K562 (cell line): ENCODE data around the gene RNF112. TPM values are rescaled to one million over a fixed set of nuclear protein-coding genes. Genes with fewer than 3 reads are reported as not detected.

ENCODE experiments used
- BACH1 ChIP-seq: fragments of 200-800 bp; sonication (Bioruptor generic); IDR thresholded peaks from 2 replicates; pipeline ENCODE4 v1.6.1; 2016; ENCODE audit warnings: missing genetic modification characterization, missing compliant biosample characterization
- C11orf30 ChIP-seq: fragments of 450-650 bp; IDR thresholded peaks from 2 replicates; pipeline ENCODE4 v1.6.1; 2016; ENCODE audit warnings: low read depth, mild to moderate bottlenecking
- CHD2 ChIP-seq: IDR thresholded peaks from 2 replicates; pipeline ENCODE4 v1.6.1; 2011; ENCODE audit warnings: low read depth, low read length
- CREM ChIP-seq: IDR thresholded peaks from 2 replicates; pipeline ENCODE4 v1.6.1; 2014; ENCODE audit warnings: antibody characterized with exemption, low read depth
- FOXA1 ChIP-seq: fragments of 450-650 bp; IDR thresholded peaks from 2 replicates; pipeline ENCODE4 v1.6.1; 2016; ENCODE audit warnings: mild to moderate bottlenecking, borderline replicate concordance
- NFYB ChIP-seq: IDR thresholded peaks from 2 replicates; pipeline ENCODE4 v1.6.1; 2011; ENCODE audit warnings: mild to moderate bottlenecking, moderate library complexity; ENCODE audit not compliant: insufficient read length; ENCODE audit errors: extremely low read depth
- POLR2B ChIP-seq: fragments of 450-650 bp; IDR thresholded peaks from 2 replicates; pipeline ENCODE4 v1.6.1; 2018; ENCODE audit warnings: low read depth; ENCODE audit not compliant: partially characterized antibody
- SNIP1 ChIP-seq: fragments of 450-650 bp; IDR thresholded peaks from 2 replicates; pipeline ENCODE4 v1.7.1; 2017; ENCODE audit warnings: low read depth, mild to moderate bottlenecking
- ZFX ChIP-seq: sonication (generic); formaldehyde crosslinking; IDR thresholded peaks from 2 replicates; pipeline ENCODE4 v1.8.0; 2022; ENCODE audit warnings: mild to moderate bottlenecking, missing genetic modification reagents, moderate library complexity
- ZNF175 ChIP-seq: fragments of 200-800 bp; sonication (Bioruptor generic); IDR thresholded peaks from 2 replicates; pipeline ENCODE4 v1.6.1; 2016; ENCODE audit warnings: low read depth, mild to moderate bottlenecking, missing genetic modification characterization, missing compliant biosample characterization
- ZNF239 ChIP-seq: fragments of 250-450 bp; sonication (Bioruptor Pico); IDR thresholded peaks from 2 replicates; pipeline ENCODE4 v1.4.0; 2020; ENCODE audit warnings: mild to moderate bottlenecking
- polyA plus RNA-seq, 8 experiments: library from polyadenylated mRNA; depleted of rRNA in 4 of 8; stranded (reverse) in 5 of 8; unstranded in 3 of 8; fragments of >200 nt; fragmentation: Nextera tagmentation in 2 of 8; fragmentation: Illumina TruSeq in 1 of 8; extraction: Ambion mirVana in 2 of 8; extraction: Trizol in 1 of 8; gene quantifications; 2 replicates each; pipeline versions ENCODE4 v1.2.1 to v1.2.3, GENCODE V29; 2011 to 2014; ENCODE audit warnings: inconsistent platforms in 1 of 8, missing spikeins in 1 of 8
- total RNA-seq, 7 experiments: library from RNA; depleted of rRNA in 6 of 7; stranded (reverse); fragments of >200 nt in 6 of 7; fragmentation: Illumina TruSeq in 2 of 7; extraction: Trizol in 2 of 7; gene quantifications; 2 replicates each; pipeline versions ENCODE4 v1.2.1 to v1.2.3, GENCODE V29; 2011 to 2021; ENCODE audit warnings: low replicate concordance in 1 of 7
- TF ChIP-seq, protein P1 (sequence below), 2 experiments: fragments of 450-650 bp; IDR thresholded peaks; 2 replicates each; pipeline ENCODE4 v1.6.1; 2016
- TF ChIP-seq, protein P2 (sequence below): fragments of 450-650 bp; conservative IDR thresholded peaks from 2 replicates; pipeline ENCODE4 v1.6.1; 2016; ENCODE audit warnings: missing genetic modification characterization, low read depth, mild to moderate bottlenecking, control low read depth, missing compliant biosample characterization
- TF ChIP-seq, protein P3 (sequence below), 2 experiments: fragments of 450-650 bp; conservative IDR thresholded peaks; 2 replicates each; pipeline ENCODE4 v1.6.1; 2017; ENCODE audit warnings: mild to moderate bottlenecking in 2 of 2, moderate library complexity in 2 of 2
- TF ChIP-seq, protein P4 (sequence below): IDR thresholded peaks from 2 replicates; pipeline ENCODE4 v1.6.1; 2012; ENCODE audit warnings: low read depth, low read length, improper control_type of control experiment, borderline replicate concordance
- TF ChIP-seq, protein P5 (sequence below): sonication (generic); formaldehyde crosslinking; IDR thresholded peaks from 2 replicates; pipeline ENCODE4 v1.8.1; 2023; ENCODE audit warnings: mild to moderate bottlenecking, missing genetic modification reagents
- TF ChIP-seq, protein P6 (sequence below): sonication (generic); formaldehyde crosslinking; IDR thresholded peaks from 2 replicates; pipeline ENCODE4 v1.4.0; 2020; ENCODE audit warnings: mild to moderate bottlenecking, missing genetic modification reagents

RNF112 gene
- total and polyA plus RNA-seq, 9 of the 15 experiments (the other 6 are each of a cell fraction or from before 2014, with no cell fraction given): 0.05 TPM; not detected in 8

DNA sequence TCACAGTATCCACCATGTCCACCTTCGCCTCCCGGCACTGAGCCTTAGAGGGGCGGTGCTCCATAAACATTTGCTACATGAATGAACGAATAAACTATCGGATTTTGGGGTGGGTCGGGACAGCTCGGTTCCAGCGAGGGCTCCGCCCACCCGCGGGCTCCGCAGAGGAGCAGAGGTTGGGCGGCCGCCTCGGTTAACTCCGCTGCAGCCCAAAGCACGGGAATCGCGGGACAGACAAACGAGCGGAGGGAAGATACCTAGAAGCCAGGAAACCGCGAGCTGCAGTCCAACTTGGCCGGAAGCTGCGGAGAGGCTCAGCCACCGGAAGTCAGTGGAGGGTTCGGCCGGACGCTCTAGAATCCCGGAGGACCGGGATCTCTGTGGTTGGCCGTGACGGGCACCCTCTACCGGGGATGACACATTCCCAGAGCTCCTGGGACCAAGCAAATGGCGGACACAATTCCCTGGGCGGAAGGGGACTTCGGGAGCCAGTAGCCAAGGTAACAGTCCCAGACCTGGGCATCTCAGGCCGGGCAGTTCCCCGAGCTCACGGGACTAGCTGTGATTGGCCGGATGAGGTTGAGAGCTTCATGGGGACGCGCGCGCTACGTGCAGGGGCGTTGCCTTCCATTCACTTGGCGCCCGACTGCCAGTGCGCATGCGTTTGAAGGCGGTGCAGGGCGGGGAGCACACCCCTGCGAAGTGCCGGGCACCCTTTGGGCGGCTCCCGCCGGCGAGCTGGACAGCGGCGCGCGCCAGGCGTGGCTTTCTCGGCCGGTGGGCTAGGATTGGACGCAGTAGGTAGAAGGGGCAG, 33.2 kb upstream of the RNF112 start (continued):
- TF ChIP-seq, protein P1, sequence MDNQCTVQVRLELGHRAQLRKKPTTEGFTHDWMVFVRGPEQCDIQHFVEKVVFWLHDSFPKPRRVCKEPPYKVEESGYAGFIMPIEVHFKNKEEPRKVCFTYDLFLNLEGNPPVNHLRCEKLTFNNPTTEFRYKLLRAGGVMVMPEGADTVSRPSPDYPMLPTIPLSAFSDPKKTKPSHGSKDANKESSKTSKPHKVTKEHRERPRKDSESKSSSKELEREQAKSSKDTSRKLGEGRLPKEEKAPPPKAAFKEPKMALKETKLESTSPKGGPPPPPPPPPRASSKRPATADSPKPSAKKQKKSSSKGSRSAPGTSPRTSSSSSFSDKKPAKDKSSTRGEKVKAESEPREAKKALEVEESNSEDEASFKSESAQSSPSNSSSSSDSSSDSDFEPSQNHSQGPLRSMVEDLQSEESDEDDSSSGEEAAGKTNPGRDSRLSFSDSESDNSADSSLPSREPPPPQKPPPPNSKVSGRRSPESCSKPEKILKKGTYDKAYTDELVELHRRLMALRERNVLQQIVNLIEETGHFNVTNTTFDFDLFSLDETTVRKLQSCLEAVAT (IDR thresholded peaks at IDR 0.05): no peak
- TF ChIP-seq CHD2 (peak; percentile 82), C11orf30 (peak; percentile 48), ZNF239 (CRISPR knock-in tag) (no peak), CREM (peak; percentile 10; the same call in 1 of the 2 replicates), ZFX (CRISPR knock-in tag) (no peak), NFYB (peak; percentile 55), POLR2B (peak; percentile 50), ZNF175 (no peak), BACH1 (tag) (no peak), SNIP1 (peak; percentile 86), FOXA1 (no peak)
- TF ChIP-seq, protein P2, sequence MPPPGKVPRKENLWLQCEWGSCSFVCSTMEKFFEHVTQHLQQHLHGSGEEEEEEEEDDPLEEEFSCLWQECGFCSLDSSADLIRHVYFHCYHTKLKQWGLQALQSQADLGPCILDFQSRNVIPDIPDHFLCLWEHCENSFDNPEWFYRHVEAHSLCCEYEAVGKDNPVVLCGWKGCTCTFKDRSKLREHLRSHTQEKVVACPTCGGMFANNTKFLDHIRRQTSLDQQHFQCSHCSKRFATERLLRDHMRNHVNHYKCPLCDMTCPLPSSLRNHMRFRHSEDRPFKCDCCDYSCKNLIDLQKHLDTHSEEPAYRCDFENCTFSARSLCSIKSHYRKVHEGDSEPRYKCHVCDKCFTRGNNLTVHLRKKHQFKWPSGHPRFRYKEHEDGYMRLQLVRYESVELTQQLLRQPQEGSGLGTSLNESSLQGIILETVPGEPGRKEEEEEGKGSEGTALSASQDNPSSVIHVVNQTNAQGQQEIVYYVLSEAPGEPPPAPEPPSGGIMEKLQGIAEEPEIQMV: no peak
- TF ChIP-seq, protein P3, sequence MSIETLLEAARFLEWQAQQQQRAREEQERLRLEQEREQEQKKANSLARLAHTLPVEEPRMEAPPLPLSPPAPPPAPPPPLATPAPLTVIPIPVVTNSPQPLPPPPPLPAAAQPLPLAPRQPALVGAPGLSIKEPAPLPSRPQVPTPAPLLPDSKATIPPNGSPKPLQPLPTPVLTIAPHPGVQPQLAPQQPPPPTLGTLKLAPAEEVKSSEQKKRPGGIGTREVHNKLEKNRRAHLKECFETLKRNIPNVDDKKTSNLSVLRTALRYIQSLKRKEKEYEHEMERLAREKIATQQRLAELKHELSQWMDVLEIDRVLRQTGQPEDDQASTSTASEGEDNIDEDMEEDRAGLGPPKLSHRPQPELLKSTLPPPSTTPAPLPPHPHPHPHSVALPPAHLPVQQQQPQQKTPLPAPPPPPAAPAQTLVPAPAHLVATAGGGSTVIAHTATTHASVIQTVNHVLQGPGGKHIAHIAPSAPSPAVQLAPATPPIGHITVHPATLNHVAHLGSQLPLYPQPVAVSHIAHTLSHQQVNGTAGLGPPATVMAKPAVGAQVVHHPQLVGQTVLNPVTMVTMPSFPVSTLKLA (conservative IDR thresholded peaks at IDR 0.05): peak; percentile 68 to 76
- TF ChIP-seq, protein P4, sequence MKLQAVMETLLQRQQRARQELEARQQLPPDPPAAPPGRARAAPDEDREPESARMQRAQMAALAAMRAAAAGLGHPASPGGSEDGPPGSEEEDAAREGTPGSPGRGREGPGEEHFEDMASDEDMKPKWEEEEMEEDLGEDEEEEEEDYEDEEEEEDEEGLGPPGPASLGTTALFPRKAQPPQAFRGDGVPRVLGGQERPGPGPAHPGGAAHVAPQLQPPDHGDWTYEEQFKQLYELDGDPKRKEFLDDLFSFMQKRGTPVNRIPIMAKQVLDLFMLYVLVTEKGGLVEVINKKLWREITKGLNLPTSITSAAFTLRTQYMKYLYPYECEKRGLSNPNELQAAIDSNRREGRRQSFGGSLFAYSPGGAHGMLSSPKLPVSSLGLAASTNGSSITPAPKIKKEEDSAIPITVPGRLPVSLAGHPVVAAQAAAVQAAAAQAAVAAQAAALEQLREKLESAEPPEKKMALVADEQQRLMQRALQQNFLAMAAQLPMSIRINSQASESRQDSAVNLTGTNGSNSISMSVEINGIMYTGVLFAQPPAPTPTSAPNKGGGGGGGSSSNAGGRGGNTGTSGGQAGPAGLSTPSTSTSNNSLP: no peak
- TF ChIP-seq, protein P5, sequence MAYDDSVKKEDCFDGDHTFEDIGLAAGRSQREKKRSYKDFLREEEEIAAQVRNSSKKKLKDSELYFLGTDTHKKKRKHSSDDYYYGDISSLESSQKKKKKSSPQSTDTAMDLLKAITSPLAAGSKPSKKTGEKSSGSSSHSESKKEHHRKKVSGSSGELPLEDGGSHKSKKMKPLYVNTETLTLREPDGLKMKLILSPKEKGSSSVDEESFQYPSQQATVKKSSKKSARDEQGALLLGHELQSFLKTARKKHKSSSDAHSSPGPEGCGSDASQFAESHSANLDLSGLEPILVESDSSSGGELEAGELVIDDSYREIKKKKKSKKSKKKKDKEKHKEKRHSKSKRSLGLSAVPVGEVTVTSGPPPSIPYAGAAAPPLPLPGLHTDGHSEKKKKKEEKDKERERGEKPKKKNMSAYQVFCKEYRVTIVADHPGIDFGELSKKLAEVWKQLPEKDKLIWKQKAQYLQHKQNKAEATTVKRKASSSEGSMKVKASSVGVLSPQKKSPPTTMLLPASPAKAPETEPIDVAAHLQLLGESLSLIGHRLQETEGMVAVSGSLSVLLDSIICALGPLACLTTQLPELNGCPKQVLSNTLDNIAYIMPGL (CRISPR knock-in tag): no peak
- TF ChIP-seq, protein P6, sequence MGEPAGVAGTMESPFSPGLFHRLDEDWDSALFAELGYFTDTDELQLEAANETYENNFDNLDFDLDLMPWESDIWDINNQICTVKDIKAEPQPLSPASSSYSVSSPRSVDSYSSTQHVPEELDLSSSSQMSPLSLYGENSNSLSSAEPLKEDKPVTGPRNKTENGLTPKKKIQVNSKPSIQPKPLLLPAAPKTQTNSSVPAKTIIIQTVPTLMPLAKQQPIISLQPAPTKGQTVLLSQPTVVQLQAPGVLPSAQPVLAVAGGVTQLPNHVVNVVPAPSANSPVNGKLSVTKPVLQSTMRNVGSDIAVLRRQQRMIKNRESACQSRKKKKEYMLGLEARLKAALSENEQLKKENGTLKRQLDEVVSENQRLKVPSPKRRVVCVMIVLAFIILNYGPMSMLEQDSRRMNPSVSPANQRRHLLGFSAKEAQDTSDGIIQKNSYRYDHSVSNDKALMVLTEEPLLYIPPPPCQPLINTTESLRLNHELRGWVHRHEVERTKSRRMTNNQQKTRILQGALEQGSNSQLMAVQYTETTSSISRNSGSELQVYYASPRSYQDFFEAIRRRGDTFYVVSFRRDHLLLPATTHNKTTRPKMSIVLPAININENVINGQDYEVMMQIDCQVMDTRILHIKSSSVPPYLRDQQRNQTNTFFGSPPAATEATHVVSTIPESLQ: no peak
